A673 (cell line): Measurements from ENCODE around the gene CBLB. TPM values are rescaled to one million over a fixed set of nuclear protein-coding genes. Genes with fewer than 3 reads are reported as not detected.

Experiments used
- BruUV-seq: library from RNA; stranded (reverse); fragments of 400-500 nt; replicated peaks from 2 replicates; lab custom pipeline; 2021; lab: Mats Ljungman, UMichigan
- CTCF ChIA-PET: fragments of 300-600 bp; sonication (Branson Sonifier 250); formaldehyde crosslinking; loops from one replicate; lab custom pipeline; 2022; ENCODE audit warnings: antibody characterized with exemption; lab: Charles Lee
- POLR2A ChIA-PET: fragments of 300-600 bp; sonication (Branson Sonifier 250); formaldehyde crosslinking; loops from one replicate; lab custom pipeline; 2022; ENCODE audit warnings: antibody characterized with exemption; ENCODE audit not compliant: low non-redundant PET; lab: Charles Lee
- DNase-seq: peaks from one replicate; pipeline ENCODE4 v3.0.0-alpha.2; 2015; ENCODE audit warnings: low spot score
- H3K27ac ChIP-seq: fragments of 200-600 bp; sonication (generic); 2 replicates; pipeline ENCODE4 v1.5.1; 2016; ENCODE audit warnings: mixed run types, low read depth, mild to moderate bottlenecking, mixed read lengths, antibody characterized with exemption, low read length; ENCODE audit not compliant: poor library complexity, severe bottlenecking
- H3K27me3 ChIP-seq: fragments of 200-600 bp; sonication (generic); replicated peaks from 2 replicates; pipeline ENCODE4 v1.6.1; 2017; ENCODE audit warnings: mixed run types, low read depth, mild to moderate bottlenecking, mixed read lengths, antibody characterized with exemption, low read length; ENCODE audit not compliant: insufficient read depth, poor library complexity
- H3K36me3 ChIP-seq: fragments of 200-600 bp; sonication (generic); 2 replicates; pipeline ENCODE4 v1.6.1; 2016; ENCODE audit warnings: mixed run types, mild to moderate bottlenecking, mixed read lengths, antibody characterized with exemption, low read length; ENCODE audit not compliant: insufficient read depth, poor library complexity, severe bottlenecking
- H3K4me1 ChIP-seq: fragments of 200-600 bp; sonication (generic); 2 replicates; pipeline ENCODE4 v1.6.1; 2017; ENCODE audit warnings: mixed run types, mild to moderate bottlenecking, mixed read lengths, antibody characterized with exemption, low read length; ENCODE audit not compliant: insufficient read depth, poor library complexity, severe bottlenecking
- H3K4me3 ChIP-seq: fragments of 200-600 bp; sonication (generic); 2 replicates; pipeline ENCODE4 v1.5.1; 2016; ENCODE audit warnings: low read depth, mixed run types, mild to moderate bottlenecking, mixed read lengths, low read length; ENCODE audit not compliant: poor library complexity, severe bottlenecking
- H3K9me3 ChIP-seq: fragments of 200-600 bp; sonication (generic); 2 replicates; pipeline ENCODE4 v1.6.1; 2016; ENCODE audit warnings: mixed run types, low read depth, mild to moderate bottlenecking, mixed read lengths, antibody characterized with exemption, low read length; ENCODE audit not compliant: poor library complexity, severe bottlenecking
- EZH2 ChIP-seq: fragments of 200-600 bp; sonication (generic); IDR thresholded peaks from 2 replicates; pipeline ENCODE4 v1.6.1; 2017; ENCODE audit warnings: borderline replicate concordance, low read depth, mild to moderate bottlenecking, mixed read lengths, antibody characterized with exemption, low read length; ENCODE audit not compliant: poor library complexity, severe bottlenecking
- intact Hi-C: fragments of 100-400 bp; cut with micrococcal nuclease; formaldehyde crosslinking; loops from one replicate; pipeline ENCODE4 v1.10.0; 2022; ENCODE audit not compliant: unreplicated experiment
- total RNA-seq: library from RNA; stranded (reverse); gene quantifications from 2 replicates; pipeline ENCODE4 v1.2.3, GENCODE V29; 2021
- TF ChIP-seq, protein P1 (sequence below): fragments of 300-800, 200-600 bp; sonication (generic); conservative IDR thresholded peaks from 2 replicates; pipeline ENCODE4 v1.5.1; 2017; ENCODE audit warnings: low read depth, mild to moderate bottlenecking, antibody characterized with exemption, low read length, moderate library complexity, mixed read lengths

CBLB gene
- total RNA-seq, 1 experiment from 2014 or later = 23.3 TPM

DNA sequence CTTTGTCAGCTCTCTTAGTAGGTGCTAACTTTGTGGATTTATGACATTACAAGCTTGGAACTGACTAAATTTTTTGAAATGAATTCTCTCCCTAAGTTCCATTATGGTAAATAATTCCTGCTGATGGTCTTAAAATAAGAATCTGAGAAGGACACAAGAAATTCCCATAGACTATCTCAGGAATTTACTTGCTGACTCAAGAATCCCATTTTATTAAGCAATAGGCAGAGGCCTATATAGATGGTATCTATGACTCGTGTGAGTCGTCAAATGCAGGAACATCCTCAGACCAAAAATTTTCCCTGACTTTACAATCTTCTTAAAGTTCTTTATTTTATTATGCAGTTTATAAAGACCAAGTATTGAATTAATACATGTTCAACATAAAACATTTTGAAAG lies 30.7 kb upstream of the CBLB start:
- H3K4me1 ChIP-seq = no peaks in the 10 kb centered on the region
- POLR2A ChIA-PET = no interaction called here
- CTCF ChIA-PET = no interaction called here
- no peaks in the 10 kb centered on the region for H3K27me3 ChIP-seq
- TF ChIP-seq, protein P1, sequence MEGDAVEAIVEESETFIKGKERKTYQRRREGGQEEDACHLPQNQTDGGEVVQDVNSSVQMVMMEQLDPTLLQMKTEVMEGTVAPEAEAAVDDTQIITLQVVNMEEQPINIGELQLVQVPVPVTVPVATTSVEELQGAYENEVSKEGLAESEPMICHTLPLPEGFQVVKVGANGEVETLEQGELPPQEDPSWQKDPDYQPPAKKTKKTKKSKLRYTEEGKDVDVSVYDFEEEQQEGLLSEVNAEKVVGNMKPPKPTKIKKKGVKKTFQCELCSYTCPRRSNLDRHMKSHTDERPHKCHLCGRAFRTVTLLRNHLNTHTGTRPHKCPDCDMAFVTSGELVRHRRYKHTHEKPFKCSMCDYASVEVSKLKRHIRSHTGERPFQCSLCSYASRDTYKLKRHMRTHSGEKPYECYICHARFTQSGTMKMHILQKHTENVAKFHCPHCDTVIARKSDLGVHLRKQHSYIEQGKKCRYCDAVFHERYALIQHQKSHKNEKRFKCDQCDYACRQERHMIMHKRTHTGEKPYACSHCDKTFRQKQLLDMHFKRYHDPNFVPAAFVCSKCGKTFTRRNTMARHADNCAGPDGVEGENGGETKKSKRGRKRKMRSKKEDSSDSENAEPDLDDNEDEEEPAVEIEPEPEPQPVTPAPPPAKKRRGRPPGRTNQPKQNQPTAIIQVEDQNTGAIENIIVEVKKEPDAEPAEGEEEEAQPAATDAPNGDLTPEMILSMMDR = no peak
- no peak for TF ChIP-seq EZH2
- H3K4me3 ChIP-seq = no peak overlapping the region
- intact Hi-C loops = no loop called here
- BruUV-seq = no TSS peak
- H3K9me3 ChIP-seq = no peaks in the 10 kb centered on the region
- DNase-seq = peak; percentile 29
- no peaks in the 10 kb centered on the region for H3K36me3 ChIP-seq
- H3K27ac ChIP-seq = no peak overlapping the region

DNA sequence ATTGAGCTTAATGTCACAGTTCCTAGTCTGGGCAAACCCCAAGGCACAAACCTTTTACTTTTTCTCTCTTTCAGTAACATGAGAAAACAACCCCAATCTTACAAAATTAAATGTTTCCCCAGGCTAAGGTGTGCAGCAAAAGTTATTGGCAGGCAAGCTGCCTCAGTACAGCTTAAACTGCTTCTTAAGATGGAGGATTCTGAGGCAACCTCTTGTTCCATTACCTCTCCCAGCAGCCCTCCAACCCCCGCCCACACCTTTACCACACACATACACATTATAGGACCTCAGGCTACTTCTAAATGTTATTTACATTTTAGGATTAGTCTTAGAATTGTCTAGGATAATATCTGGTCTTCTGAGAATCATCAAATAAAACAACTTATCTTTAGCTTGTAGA lies 22.3 kb upstream of the CBLB start:
- intact Hi-C loops = no loop called here
- Histone ChIP-seq H3K36me3 (no peaks in the 10 kb centered on the region), H3K9me3 (no peaks in the 10 kb centered on the region), H3K27ac (no peak overlapping the region), H3K4me3 (no peak overlapping the region), H3K27me3 (no peaks in the 10 kb centered on the region), H3K4me1 (no peaks in the 10 kb centered on the region)
- CTCF ChIA-PET = no interaction called here
- no peak for DNase-seq
- BruUV-seq = no TSS peak
- TF ChIP-seq, protein P1 = no peak
- no peak for TF ChIP-seq EZH2
- POLR2A ChIA-PET = no interaction called here

DNA sequence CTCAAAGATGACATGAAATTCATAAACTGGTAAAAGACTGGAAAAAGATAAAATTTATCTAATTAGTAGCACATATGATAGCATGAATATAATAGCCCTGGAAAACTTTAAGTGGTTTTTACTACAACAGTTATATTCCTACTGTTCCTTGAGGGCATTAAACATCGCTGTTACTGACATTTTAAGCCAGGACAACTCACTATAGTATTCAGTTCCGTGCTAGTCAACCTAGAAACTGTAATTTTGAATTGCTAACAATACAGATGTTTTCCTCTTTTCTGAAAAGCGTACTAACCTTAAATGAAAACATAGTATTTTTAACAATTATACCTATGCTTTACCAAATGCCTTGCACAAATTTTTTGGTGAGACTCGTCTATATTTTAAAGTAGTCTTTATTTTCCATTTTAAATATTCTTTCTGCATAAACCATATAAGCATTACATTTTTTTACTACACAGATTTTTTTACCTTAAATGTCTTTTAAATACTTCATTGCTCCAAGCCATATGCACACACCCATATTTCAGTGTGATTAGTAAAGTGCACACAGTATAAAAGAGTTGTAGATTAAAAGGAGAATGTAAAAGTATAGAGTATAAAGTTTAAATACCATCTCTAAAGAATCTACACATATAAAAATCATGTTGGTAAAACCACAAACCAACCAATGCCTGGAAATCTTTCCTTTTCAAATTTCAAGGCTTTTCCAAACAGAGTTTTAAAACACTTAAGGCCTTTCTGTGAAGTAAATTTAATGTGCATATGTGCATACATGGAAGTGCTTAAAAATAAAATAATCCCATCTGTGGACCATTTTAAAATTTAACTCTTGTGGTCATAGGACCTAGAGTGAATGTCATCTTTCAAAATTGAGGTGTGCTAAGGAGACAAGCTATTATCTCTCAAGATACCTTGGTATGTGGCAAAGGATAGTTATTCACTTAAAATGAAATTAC lies 20.1 kb upstream of the CBLB start:
- POLR2A ChIA-PET = no interaction called here
- no peaks in the 10 kb centered on the region for H3K27me3 ChIP-seq
- H3K9me3 ChIP-seq = no peaks in the 10 kb centered on the region
- intact Hi-C loops = no loop called here
- BruUV-seq = no TSS peak
- no peak overlapping the region for H3K4me3 ChIP-seq
- TF ChIP-seq, protein P1 = no peak
- TF ChIP-seq EZH2 = no peak
- H3K27ac ChIP-seq = no peak overlapping the region
- H3K4me1 ChIP-seq = peaks cover 6% of the 10 kb centered on the region
- DNase-seq = no peak
- CTCF ChIA-PET = no interaction called here
- no peaks in the 10 kb centered on the region for H3K36me3 ChIP-seq
